ENCODE data around the gene GPR160.

DNA sequence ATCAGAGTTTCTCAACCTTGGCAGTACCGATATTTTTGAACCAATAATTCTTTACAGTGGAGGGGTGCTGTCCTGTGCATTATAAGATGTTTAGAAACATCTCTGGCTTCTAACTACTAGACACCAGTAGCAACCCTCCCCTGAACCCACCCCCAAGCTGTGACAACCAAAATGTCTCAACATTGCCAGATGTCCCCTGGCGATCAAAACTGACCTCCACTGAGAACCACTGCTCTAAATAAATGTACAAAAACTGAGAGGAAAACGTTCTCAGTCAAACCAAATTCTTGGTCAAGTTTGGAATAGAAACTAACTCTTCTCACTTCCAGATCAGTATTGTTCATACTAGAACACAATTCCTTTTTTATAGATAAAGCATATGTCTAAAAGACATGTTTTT, 58.5 kb downstream of the GPR160 start:
- TF ChIP-seq, protein P1, sequence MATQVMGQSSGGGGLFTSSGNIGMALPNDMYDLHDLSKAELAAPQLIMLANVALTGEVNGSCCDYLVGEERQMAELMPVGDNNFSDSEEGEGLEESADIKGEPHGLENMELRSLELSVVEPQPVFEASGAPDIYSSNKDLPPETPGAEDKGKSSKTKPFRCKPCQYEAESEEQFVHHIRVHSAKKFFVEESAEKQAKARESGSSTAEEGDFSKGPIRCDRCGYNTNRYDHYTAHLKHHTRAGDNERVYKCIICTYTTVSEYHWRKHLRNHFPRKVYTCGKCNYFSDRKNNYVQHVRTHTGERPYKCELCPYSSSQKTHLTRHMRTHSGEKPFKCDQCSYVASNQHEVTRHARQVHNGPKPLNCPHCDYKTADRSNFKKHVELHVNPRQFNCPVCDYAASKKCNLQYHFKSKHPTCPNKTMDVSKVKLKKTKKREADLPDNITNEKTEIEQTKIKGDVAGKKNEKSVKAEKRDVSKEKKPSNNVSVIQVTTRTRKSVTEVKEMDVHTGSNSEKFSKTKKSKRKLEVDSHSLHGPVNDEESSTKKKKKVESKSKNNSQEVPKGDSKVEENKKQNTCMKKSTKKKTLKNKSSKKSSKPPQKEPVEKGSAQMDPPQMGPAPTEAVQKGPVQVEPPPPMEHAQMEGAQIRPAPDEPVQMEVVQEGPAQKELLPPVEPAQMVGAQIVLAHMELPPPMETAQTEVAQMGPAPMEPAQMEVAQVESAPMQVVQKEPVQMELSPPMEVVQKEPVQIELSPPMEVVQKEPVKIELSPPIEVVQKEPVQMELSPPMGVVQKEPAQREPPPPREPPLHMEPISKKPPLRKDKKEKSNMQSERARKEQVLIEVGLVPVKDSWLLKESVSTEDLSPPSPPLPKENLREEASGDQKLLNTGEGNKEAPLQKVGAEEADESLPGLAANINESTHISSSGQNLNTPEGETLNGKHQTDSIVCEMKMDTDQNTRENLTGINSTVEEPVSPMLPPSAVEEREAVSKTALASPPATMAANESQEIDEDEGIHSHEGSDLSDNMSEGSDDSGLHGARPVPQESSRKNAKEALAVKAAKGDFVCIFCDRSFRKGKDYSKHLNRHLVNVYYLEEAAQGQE (IDR thresholded peaks at IDR 0.05; ENCODE audit: unreplicated experiment): no peak
- TF ChIP-seq, protein P2, sequence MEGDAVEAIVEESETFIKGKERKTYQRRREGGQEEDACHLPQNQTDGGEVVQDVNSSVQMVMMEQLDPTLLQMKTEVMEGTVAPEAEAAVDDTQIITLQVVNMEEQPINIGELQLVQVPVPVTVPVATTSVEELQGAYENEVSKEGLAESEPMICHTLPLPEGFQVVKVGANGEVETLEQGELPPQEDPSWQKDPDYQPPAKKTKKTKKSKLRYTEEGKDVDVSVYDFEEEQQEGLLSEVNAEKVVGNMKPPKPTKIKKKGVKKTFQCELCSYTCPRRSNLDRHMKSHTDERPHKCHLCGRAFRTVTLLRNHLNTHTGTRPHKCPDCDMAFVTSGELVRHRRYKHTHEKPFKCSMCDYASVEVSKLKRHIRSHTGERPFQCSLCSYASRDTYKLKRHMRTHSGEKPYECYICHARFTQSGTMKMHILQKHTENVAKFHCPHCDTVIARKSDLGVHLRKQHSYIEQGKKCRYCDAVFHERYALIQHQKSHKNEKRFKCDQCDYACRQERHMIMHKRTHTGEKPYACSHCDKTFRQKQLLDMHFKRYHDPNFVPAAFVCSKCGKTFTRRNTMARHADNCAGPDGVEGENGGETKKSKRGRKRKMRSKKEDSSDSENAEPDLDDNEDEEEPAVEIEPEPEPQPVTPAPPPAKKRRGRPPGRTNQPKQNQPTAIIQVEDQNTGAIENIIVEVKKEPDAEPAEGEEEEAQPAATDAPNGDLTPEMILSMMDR (conservative IDR thresholded peaks at IDR 0.05; ENCODE audit: low read depth in 2 of 2): no peak
- TF ChIP-seq POLR2AphosphoS5 (IDR thresholded peaks at IDR 0.05; ENCODE audit: low read depth) (no peak), EZH2 (IDR thresholded peaks at IDR 0.05; ENCODE audit: low read depth, unreplicated experiment) (no peak), EZH2phosphoT487 (IDR thresholded peaks at IDR 0.05; ENCODE audit: unreplicated experiment) (no peak), CREB1 (CRISPR knock-in tag; IDR thresholded peaks at IDR 0.05; ENCODE audit: low read depth) (no peak), JUNB (IDR thresholded peaks at IDR 0.05; ENCODE audit: unreplicated experiment) (no peak), NANOG (IDR thresholded peaks at IDR 0.05; ENCODE audit: borderline replicate concordance) (no peak)

Measured in GM23338 (cell line).